ENCODE results near the gene SLC6A6. TPM values are rescaled to one million over a fixed set of nuclear protein-coding genes. Genes with fewer than 3 reads are reported as not detected.
"Not testable (repeated sequence)": the region's sequence is repeated elsewhere in the genome, so short reads cannot be mapped to it uniquely, and the experiment has no call there.

The SLC6A6 gene
- total and polyA plus RNA-seq, 8 donors: 2.1 to 11.6 (median 3.4) TPM

- H3K36me3 ChIP-seq: no peaks in the 10 kb centered on the region
- ATAC-seq: no peak
- FAIRE-seq: no peak
- intact Hi-C loops (cut with DNase I): no loop called here
- WGBS, 2 donors: 68 to 70% methylated on average over 4 of the region's 4 CpGs
- no peak for DNase-seq
- no peak overlapping the region for H3K4me3 ChIP-seq
- H3K27ac ChIP-seq: peak overlapping the region in 1 of 4 donors; percentile 28
- no peak for TF ChIP-seq CTCF (IDR thresholded peaks at IDR 0.05)
- peaks cover 0 to 21% (median 4%) of the 10 kb centered on the region in 3 donors for H3K4me1 ChIP-seq
- no peaks in the 10 kb centered on the region for H3K27me3 ChIP-seq
- no peaks in the 10 kb centered on the region for H3K9me3 ChIP-seq
Observed at GRCh38 chr3:14434126-14434497, 31.7 kb downstream of the SLC6A6 start.

GRCh38 chr3:14434498-14435151 is 32.2 kb downstream of the SLC6A6 start:
- Histone ChIP-seq H3K27me3 (no peaks in the 10 kb centered on the region), H3K36me3 (no peaks in the 10 kb centered on the region), H3K9me3 (no peaks in the 10 kb centered on the region), H3K4me3 (no peak overlapping the region), H3K27ac (peak overlapping the region in 1 of 4 donors; percentile 11), H3K4me1 (peaks cover 0 to 25% (median 7%) of the 10 kb centered on the region in 3 donors)
- peak in 2 of 6 donors; percentile 53 to 73 for DNase-seq
- TF ChIP-seq CTCF (IDR thresholded peaks at IDR 0.05): no peak
- intact Hi-C loops (cut with DNase I): no loop called here
- no peak for FAIRE-seq
- 38 to 44% methylated on average over 12 of the region's 12 CpGs for WGBS, 2 donors
- peak; percentile 4 to 43 (median 18) for ATAC-seq

- no peaks in the 10 kb centered on the region for H3K36me3 ChIP-seq
- FAIRE-seq (no peak), DNase-seq (no peak), ATAC-seq (no peak)
- TF ChIP-seq CTCF (IDR thresholded peaks at IDR 0.05): no peak
- peak overlapping the region in 1 of 4 donors; percentile 11 for H3K27ac ChIP-seq
- H3K9me3 ChIP-seq: no peaks in the 10 kb centered on the region
- H3K4me3 ChIP-seq: no peak overlapping the region
- WGBS, 2 donors: 77 to 78% methylated on average over 18 of the region's 18 CpGs
- no peaks in the 10 kb centered on the region for H3K27me3 ChIP-seq
- peaks cover 0 to 28% (median 7%) of the 10 kb centered on the region in 3 donors for H3K4me1 ChIP-seq
- intact Hi-C loops (cut with DNase I): no loop called here
Observed at GRCh38 chr3:14435175-14436014, 33.0 kb downstream of the SLC6A6 start.

GRCh38 chr3:14436954-14437281 is 34.5 kb downstream of the SLC6A6 start:
- ATAC-seq (no peak), FAIRE-seq (no peak), DNase-seq (no peak)
- Histone ChIP-seq H3K4me1 (peaks cover 0 to 27% (median 7%) of the 10 kb centered on the region in 3 donors), H3K4me3 (no peak overlapping the region), H3K27me3 (no peaks in the 10 kb centered on the region), H3K36me3 (no peaks in the 10 kb centered on the region), H3K9me3 (no peaks in the 10 kb centered on the region), H3K27ac (no peak overlapping the region)
- TF ChIP-seq CTCF (IDR thresholded peaks at IDR 0.05): no peak
- intact Hi-C loops (cut with DNase I): no loop called here

GRCh38 chr3:14437705-14438104 is 35.3 kb downstream of the SLC6A6 start:
- H3K27me3 ChIP-seq; intact Hi-C loops (cut with DNase I); FAIRE-seq; H3K27ac ChIP-seq; H3K36me3 ChIP-seq; DNase-seq; H3K4me3 ChIP-seq; ATAC-seq; H3K9me3 ChIP-seq: not testable (repeated sequence)
- 70 to 81% methylated on average over 8 of the region's 8 CpGs for WGBS, 2 donors
- H3K4me1 ChIP-seq: peaks cover 0 to 21% (median 7%) of the 10 kb centered on the region in 3 donors

All from pancreas (tissue), 10 donors.